AG09319 (cell line): ENCODE data around the gene TOMM20.
"Not testable (repeated sequence)": the region's sequence is repeated elsewhere in the genome, so short reads cannot be mapped to it uniquely, and the experiment has no call there.

Experiments used
- DNase-seq: peaks from one replicate; pipeline ENCODE4 v3.0.0-alpha.2; 2010; ENCODE audit warnings: low read depth; ENCODE audit errors: extremely low read depth
- TF ChIP-seq, protein P1 (sequence below): IDR thresholded peaks from 2 replicates; pipeline ENCODE4 v1.5.1; 2011; ENCODE audit warnings: low read depth, mild to moderate bottlenecking, inconsistent platforms, low read length, moderate library complexity

TOMM20 gene

DNA sequence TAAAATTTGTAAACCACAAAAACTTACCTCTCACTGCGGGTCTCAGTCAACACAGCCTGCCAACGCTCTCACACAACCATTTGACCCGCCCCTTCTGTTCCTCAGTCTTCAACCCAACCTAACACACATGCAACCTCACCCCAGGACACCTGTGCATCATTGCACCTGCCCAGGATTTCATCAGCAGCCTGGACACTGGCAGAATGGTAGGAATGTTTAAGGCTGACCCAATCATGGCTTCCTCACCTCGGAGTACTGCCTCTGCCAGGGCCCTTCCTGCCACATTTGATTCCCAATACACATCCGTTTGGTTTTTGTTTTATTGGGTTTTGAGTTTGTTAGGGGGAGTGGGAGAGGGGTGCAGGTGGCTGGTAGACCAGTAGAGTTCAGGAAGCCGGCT lies 40.7 kb downstream of the TOMM20 start:
- no peak for DNase-seq
- TF ChIP-seq, protein P1, sequence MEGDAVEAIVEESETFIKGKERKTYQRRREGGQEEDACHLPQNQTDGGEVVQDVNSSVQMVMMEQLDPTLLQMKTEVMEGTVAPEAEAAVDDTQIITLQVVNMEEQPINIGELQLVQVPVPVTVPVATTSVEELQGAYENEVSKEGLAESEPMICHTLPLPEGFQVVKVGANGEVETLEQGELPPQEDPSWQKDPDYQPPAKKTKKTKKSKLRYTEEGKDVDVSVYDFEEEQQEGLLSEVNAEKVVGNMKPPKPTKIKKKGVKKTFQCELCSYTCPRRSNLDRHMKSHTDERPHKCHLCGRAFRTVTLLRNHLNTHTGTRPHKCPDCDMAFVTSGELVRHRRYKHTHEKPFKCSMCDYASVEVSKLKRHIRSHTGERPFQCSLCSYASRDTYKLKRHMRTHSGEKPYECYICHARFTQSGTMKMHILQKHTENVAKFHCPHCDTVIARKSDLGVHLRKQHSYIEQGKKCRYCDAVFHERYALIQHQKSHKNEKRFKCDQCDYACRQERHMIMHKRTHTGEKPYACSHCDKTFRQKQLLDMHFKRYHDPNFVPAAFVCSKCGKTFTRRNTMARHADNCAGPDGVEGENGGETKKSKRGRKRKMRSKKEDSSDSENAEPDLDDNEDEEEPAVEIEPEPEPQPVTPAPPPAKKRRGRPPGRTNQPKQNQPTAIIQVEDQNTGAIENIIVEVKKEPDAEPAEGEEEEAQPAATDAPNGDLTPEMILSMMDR = no peak

DNA sequence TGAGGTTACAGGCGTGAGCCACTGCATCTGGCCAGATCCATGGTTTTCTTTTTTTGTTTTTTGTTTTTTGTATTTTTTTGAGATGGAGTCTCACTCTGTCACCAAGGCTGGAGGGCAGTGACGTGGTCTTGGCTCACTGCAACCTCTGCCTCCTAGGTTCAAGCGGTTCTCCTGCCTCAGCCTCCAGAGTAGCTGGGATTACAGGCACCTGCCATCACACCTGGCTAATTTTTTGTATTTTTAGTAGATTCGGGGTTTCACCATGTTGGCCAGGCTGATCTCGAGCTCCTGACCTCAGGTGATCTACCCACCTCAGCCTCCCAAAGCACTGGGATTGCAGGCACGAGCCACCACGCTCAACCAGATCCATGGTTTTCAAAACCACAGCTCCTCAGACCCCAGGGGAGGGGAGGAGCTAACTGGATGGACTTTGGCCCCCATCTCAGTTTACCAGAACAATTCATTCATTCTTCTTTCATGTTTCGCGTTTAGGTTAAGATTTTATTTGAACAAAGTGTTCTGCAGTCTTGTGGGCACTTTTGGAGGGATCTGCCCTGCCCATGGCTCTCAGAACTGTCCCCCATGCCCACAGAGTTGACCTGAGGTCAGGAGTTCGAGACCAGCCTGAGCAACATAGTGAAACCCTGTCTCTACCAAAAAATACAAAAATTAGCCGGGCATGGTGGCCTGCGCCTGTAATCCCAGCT lies 43.1 kb downstream of the TOMM20 start:
- DNase-seq = not testable (repeated sequence)

DNA sequence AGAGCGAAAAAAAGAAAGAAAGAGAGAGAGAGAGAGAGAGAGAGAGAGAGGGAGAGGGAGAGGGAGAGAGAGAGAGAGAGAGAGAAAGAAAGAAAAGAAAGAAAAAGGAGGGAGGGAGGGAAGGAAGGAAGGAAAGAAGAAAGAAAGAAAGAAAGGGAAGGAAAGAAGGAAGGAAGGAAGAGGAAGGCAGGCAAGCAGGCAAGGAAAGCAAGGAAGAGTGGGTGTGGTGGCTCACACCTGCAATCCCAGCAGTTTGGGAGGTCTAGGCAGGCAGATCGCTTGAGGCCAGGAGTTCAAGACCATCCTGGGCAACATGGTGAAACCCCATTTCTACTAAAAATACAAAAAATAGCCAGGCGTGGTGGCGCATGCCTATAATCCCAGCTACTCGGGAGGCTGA lies 47.8 kb downstream of the TOMM20 start:
- DNase-seq = not testable (repeated sequence)

DNA sequence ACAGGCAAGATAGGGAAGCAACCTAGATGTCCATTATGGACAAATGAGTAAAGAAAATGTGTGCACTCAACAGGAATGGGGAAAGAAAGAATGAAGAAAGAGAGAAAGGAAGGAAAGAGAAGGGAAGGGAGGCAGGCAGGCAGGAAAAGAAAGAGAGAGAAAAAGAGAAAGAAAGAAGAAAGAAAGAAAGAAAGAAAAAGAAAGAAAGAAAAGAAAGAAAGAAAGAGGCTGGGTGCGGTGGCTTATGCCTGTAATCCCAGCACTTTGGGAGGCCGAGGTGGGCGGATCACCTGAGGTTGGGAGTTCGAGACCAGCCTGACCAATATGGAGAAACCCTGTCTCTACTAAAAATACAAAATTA lies 48.4 kb downstream of the TOMM20 start:
- DNase-seq = not testable (repeated sequence)

DNA sequence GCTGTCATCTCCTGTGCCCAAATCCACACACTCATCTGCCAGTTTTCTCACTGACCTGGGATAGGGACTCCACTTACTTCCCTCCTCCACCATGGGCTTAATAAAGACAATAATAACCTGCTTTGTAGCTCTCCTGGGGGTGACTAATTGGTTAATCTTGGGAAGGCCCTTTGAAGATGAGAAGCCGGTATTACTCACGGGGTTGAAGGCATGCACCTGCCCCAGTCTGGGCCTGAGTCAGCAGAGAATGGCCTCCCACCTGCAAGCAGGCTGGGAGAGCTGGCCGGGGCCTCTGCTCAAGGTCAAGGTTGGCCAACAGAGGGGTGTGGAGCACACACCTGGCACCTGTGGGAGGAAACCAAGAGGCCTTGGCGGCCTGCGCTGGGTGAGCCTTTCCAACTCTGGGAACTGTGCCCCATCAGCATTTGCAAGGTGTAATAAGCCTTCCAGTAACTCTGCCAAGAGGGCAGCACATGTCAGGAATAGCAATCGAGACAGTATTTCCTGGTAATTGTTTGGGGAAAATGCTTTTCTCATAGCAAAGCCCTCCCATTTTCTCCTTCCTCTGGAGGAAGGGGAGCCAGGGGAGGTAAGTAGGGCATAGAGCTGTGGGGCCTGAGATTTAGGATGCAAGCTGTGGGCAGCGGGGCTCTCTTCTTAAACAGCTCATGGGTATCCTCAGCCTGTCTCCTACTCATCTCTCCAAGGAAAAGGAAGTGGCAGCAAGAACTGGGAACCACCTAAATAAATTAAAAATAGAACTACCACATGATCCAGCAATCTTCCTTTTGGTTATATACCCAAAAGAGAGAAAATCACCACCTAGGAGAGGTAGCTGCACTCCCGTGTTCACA lies 49.0 kb downstream of the TOMM20 start:
- TF ChIP-seq, protein P1 = no peak
- no peak for DNase-seq

DNA sequence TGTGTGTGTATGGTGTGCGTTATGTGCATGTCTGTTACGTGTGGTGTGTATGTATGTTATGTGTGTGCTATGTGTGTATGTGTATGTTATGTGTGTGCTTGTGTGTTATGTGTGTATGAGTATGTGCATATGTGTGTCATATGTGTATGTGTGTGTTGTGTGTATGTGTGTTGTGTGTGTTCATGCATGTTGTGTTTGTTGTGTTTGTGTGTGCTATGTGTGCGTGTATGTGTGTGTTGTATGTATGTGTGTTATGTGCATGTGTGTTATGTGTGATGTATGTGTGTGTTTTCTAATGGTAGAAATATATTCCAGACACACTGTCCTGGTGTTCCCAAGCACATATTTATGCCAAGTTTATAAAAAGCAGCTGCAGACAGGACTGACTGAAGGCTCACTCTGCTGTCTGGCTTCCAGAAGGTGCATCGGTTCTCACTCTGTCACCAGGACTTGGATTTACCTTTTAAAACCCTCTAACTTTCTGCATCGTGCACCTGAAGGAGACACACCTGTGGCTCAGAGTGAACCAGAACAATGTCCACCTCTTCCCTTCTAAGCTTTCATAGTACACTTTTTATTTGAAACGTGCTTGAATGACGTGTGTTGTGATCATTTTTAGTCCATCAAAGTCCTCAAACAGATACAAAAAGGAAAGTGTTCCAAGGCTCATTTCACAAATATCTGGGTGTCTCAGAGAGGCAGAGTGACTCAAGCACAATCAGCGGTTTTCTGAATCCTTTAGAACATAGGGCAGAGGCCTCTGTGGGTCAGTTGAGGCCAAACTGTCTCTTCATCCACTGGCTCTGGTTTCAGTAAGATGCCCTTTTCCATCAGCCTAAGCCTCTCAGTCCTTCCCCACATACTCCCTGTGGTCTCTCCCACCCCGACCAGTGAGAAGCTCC lies 49.9 kb downstream of the TOMM20 start:
- TF ChIP-seq, protein P1 = no peak
- DNase-seq = no peak

DNA sequence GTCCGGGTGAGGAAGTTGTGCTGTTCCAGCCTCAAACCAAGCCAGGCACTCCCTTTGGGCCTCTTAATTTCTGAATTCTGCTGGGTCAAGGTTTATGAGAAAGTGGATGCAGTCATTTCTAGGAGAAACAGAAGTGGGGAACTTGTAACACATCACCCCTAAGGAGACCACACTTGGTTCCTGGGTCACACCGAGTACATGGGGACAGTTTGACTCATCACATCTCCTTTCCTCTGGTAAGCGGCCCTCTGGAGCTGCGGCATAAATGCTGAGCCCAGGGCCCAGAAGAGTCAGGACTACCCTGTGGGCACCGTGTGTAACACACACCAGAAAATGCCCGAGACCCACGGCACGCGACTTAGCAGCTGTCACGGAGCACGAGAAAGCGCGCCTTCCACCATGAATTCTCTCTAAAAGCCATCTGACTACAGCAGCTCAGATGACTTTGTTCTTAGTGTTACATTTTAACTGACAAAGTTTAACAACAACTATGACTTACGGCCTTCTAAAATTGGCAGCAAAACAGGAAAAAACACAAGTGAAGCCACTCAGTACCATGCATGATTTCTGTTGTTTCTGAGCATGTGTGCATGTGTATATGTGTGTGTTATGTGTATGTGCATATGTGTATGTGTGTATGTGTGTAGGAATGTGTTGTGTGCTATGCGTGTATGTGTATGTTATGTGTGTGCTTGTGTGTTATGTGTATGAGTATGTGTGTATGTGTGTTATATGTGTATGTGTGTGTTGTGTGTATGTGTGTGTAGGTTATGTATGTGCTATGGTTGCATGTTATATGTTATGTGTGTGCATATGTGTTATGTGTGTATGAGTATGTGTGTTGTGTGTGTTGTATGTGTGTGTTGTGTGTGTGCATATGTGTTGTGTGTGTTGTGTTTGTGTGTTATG lies 50.8 kb downstream of the TOMM20 start:
- DNase-seq = no peak
- TF ChIP-seq, protein P1 = no peak

DNA sequence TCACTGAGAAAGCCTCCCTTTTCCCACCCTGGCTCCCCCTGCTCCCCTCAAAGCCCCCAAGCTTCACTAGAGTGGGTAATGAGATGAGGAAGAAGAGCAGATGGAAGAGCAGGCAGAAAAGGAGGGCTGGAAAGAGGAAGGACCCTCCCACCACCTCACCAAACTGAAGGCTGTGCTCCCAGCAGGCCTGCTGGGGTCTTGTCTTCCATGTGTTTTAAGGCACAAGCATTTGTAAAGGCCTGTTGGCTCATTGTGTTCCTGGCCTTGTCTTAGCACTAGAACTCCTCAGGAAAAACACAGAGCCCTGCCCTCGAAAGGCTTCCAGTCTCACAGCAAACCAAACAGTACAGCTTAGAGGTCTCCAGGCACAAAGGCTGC lies 51.5 kb downstream of the TOMM20 start:
- no peak for DNase-seq
- TF ChIP-seq, protein P1 = no peak
